RWPE2 (cell line): Measurements from ENCODE around the gene TMEM258.

Experiments used
- ATAC-seq: fragments of 200-7000 bp; cut with Tn5 transposase; 3 replicates; pipeline ENCODE4 v1.9.1; 2021; ENCODE audit warnings: low read depth
- DNase-seq: peaks from one replicate; pipeline ENCODE4 v3.0.0-alpha.2; 2020; ENCODE audit warnings: low spot score
- H3K27ac ChIP-seq: fragments of 450-650 bp; 2 replicates; pipeline ENCODE4 v1.5.1; 2017; ENCODE audit warnings: mild to moderate bottlenecking; ENCODE audit not compliant: poor library complexity, severe bottlenecking
- H3K27me3 ChIP-seq: fragments of 250-450 bp; sonication (Bioruptor Pico); 2 replicates; pipeline ENCODE4 v1.5.1; 2021; ENCODE audit warnings: mild to moderate bottlenecking, moderate library complexity; ENCODE audit not compliant: insufficient read depth, poor library complexity, severe bottlenecking
- H3K36me3 ChIP-seq: fragments of 250-450 bp; sonication (Bioruptor Pico); 2 replicates; pipeline ENCODE4 v1.5.1; 2020; ENCODE audit warnings: low read depth, mild to moderate bottlenecking, moderate library complexity
- H3K4me1 ChIP-seq: fragments of 250-450 bp; sonication (Bioruptor Pico); 2 replicates; pipeline ENCODE4 v1.5.1; 2021; ENCODE audit warnings: mild to moderate bottlenecking, moderate library complexity; ENCODE audit not compliant: insufficient read depth, poor library complexity, severe bottlenecking
- H3K4me3 ChIP-seq: fragments of 250-450 bp; sonication (Bioruptor Pico); 2 replicates; pipeline ENCODE4 v1.5.1; 2021; ENCODE audit warnings: mild to moderate bottlenecking, moderate library complexity; ENCODE audit not compliant: severe bottlenecking
- H3K9me3 ChIP-seq: fragments of 250-450 bp; sonication (Bioruptor Pico); 2 replicates; pipeline ENCODE4 v1.5.1; 2021; ENCODE audit warnings: mild to moderate bottlenecking, moderate library complexity; ENCODE audit not compliant: severe bottlenecking
- CTCF ChIP-seq: fragments of 450-650 bp; IDR thresholded peaks from one replicate; pipeline ENCODE4 v1.5.1; 2017; ENCODE audit warnings: mild to moderate bottlenecking, moderate library complexity; ENCODE audit not compliant: poor library complexity, severe bottlenecking

Gene TMEM258

GRCh38 chr11:61803889-61804647, 11.7 kb upstream of the TMEM258 start:
- DNase-seq (no peak), ATAC-seq (no peak)
- Histone ChIP-seq H3K36me3 (peaks cover 91% of the 10 kb centered on the region), H3K27me3 (no peaks in the 10 kb centered on the region), H3K4me3 (no peak overlapping the region), H3K4me1 (no peaks in the 10 kb centered on the region), H3K9me3 (no peaks in the 10 kb centered on the region), H3K27ac (no peak overlapping the region)
- no peak for TF ChIP-seq CTCF

- H3K27me3 ChIP-seq, result no peaks in the 10 kb centered on the region
- H3K27ac ChIP-seq, result no peak overlapping the region
- DNase-seq (no peak), ATAC-seq (no peak)
- no peak overlapping the region for H3K4me3 ChIP-seq
- H3K9me3 ChIP-seq, result no peaks in the 10 kb centered on the region
- peaks cover 86% of the 10 kb centered on the region for H3K36me3 ChIP-seq
- no peak for TF ChIP-seq CTCF
- H3K4me1 ChIP-seq, result no peaks in the 10 kb centered on the region
These were observed 10.2 kb upstream of the TMEM258 start for GRCh38 chr11:61802605-61803004.

- Histone ChIP-seq H3K4me3 (no peak overlapping the region), H3K9me3 (no peaks in the 10 kb centered on the region), H3K27ac (peak overlapping the region; percentile 4), H3K4me1 (no peaks in the 10 kb centered on the region), H3K36me3 (peaks cover 88% of the 10 kb centered on the region), H3K27me3 (no peaks in the 10 kb centered on the region)
- no peak for ATAC-seq
- DNase-seq, result no peak
- no peak for TF ChIP-seq CTCF
These were observed 8.2 kb upstream of the TMEM258 start for GRCh38 chr11:61800331-61801281.

GRCh38 chr11:61799665-61800284, 7.4 kb upstream of the TMEM258 start:
- DNase-seq, result no peak
- Histone ChIP-seq H3K4me1 (no peaks in the 10 kb centered on the region), H3K27ac (no peak overlapping the region), H3K27me3 (no peaks in the 10 kb centered on the region), H3K9me3 (no peaks in the 10 kb centered on the region), H3K4me3 (no peak overlapping the region), H3K36me3 (peaks cover 88% of the 10 kb centered on the region)
- no peak for ATAC-seq
- no peak for TF ChIP-seq CTCF
